Peyer's patch (tissue), 4 donors: ENCODE data around the gene FAM163A. TPM values are rescaled to one million over a fixed set of nuclear protein-coding genes. Genes with fewer than 3 reads are reported as not detected.
"Not testable (repeated sequence)": the region's sequence is repeated elsewhere in the genome, so short reads cannot be mapped to it uniquely, and the experiment has no call there.

Experiments
- DNase-seq, 3 donors: peaks; one replicate each; pipeline ENCODE4 v3.0.0-alpha.2; 2017 to 2019
- H3K27ac ChIP-seq, 4 donors: fragments of 200-600 bp; sonication (generic); one replicate each; pipeline ENCODE4 v1.5.1; 2016 to 2019
- H3K27me3 ChIP-seq, 2 donors: fragments of 200-600 bp; sonication (generic); one replicate each; pipeline ENCODE4 v1.5.1; 2019
- H3K36me3 ChIP-seq, 3 donors: fragments of 200-600 bp; sonication (generic); one replicate each; pipeline ENCODE4 v1.5.1; 2016 to 2019
- H3K4me1 ChIP-seq, 4 donors: fragments of 200-600 bp; sonication (generic); one replicate each; pipeline ENCODE4 v1.5.1; 2016 to 2019
- H3K4me3 ChIP-seq, 4 donors: fragments of 200-600 bp; sonication (generic); 1 replicate in 3 of 4; 2 replicates in 1 of 4; pipeline ENCODE4 v1.5.1; 2016 to 2019; ENCODE audit warnings: mild to moderate bottlenecking in 1 of 4
- H3K9me3 ChIP-seq, 4 donors: fragments of 200-600 bp; sonication (generic); one replicate each; pipeline ENCODE4 v1.5.1; 2016 to 2019; ENCODE audit warnings: mild to moderate bottlenecking in 1 of 4
- CTCF ChIP-seq, 6 experiments: fragments of 450-650 bp in 4 of 6; fragments of 200-600 bp in 2 of 6; sonication (generic) in 1 of 6; IDR thresholded peaks; one replicate each; pipeline ENCODE4 v1.5.1; 2017 to 2019; ENCODE audit warnings: antibody characterized with exemption in 6 of 6, mild to moderate bottlenecking in 3 of 6, moderate library complexity in 1 of 6
- POLR2A ChIP-seq, 2 donors: fragments of 450-650 bp; IDR thresholded peaks; one replicate each; pipeline ENCODE4 v1.5.1; 2017; ENCODE audit warnings: antibody characterized with exemption in 2 of 2, mild to moderate bottlenecking in 2 of 2, moderate library complexity in 2 of 2
- total RNA-seq, 4 donors: library from RNA; depleted of rRNA; stranded (reverse); fragments of >200 nt; gene quantifications; one replicate each; pipeline ENCODE4 v1.1.0, GENCODE V29; 2016

Gene FAM163A
- total RNA-seq, result 1 to 10 TPM in 2 of 4 donors, under 1 TPM in 1, not detected in 1; 0.67 to 5.0 (median 1.2) TPM

- DNase-seq, result no peak
- H3K4me3 ChIP-seq, result peak within 1 kb of the TSS; percentile 2 to 47 (median 37)
- no peaks in the 10 kb centered on the region for H3K9me3 ChIP-seq
- peak within 1 kb of the TSS in 2 of 4 donors; percentile 7 to 19 for H3K27ac ChIP-seq
- no peaks in the 10 kb centered on the region for H3K36me3 ChIP-seq
- H3K27me3 ChIP-seq, result peaks cover 0 to 15% of the 10 kb centered on the region in 2 donors
- peaks cover 0 to 18% (median 4%) of the 10 kb centered on the region in 4 donors for H3K4me1 ChIP-seq
- TF ChIP-seq POLR2A (IDR thresholded peaks at IDR 0.05), result no peak
- no peak for TF ChIP-seq CTCF (IDR thresholded peaks at IDR 0.05)
Observed at GRCh38 chr1:179742717-179743678, at the start of gene FAM163A. Gene FAM163A, plus strand, starts transcription at chr1:179743291. Its CDS starts 69,807 bp downstream, at chr1:179813098.

GRCh38 chr1:179694530-179694929 is 48.6 kb upstream of the FAM163A start:
- DNase-seq, result not testable (repeated sequence)

GRCh38 chr1:179702946-179703539 is 40.0 kb upstream of the FAM163A start:
- DNase-seq, result no peak
- no peaks in the 10 kb centered on the region for H3K36me3 ChIP-seq

More at GRCh38 chr1:179694530-179694929, 48.6 kb upstream of the FAM163A start:
- H3K27me3 ChIP-seq, H3K9me3 ChIP-seq, H3K27ac ChIP-seq, H3K4me3 ChIP-seq, H3K4me1 ChIP-seq, H3K36me3 ChIP-seq: not testable (repeated sequence)

GRCh38 chr1:179706339-179706941 is 36.7 kb upstream of the FAM163A start:
- H3K9me3 ChIP-seq, result no peaks in the 10 kb centered on the region
- H3K4me3 ChIP-seq, result no peak overlapping the region
- DNase-seq, result peak in 1 of 3 donors; percentile 75
- H3K27me3 ChIP-seq, result no peaks in the 10 kb centered on the region
- no peak overlapping the region for H3K27ac ChIP-seq
- TF ChIP-seq POLR2A (IDR thresholded peaks at IDR 0.05), result no peak
- peak; percentile 22 to 78 (median 74) for TF ChIP-seq CTCF (IDR thresholded peaks at IDR 0.05)
- H3K36me3 ChIP-seq, result no peaks in the 10 kb centered on the region
- H3K4me1 ChIP-seq, result peaks cover 0 to 10% (median 0%) of the 10 kb centered on the region in 4 donors

More at GRCh38 chr1:179702946-179703539, 40.0 kb upstream of the FAM163A start:
- TF ChIP-seq CTCF (IDR thresholded peaks at IDR 0.05), result no peak
- TF ChIP-seq POLR2A (IDR thresholded peaks at IDR 0.05), result no peak
- Histone ChIP-seq H3K9me3 (no peaks in the 10 kb centered on the region), H3K4me1 (no peaks in the 10 kb centered on the region), H3K27me3 (no peaks in the 10 kb centered on the region), H3K4me3 (no peak overlapping the region), H3K27ac (no peak overlapping the region)

- no peak overlapping the region for H3K27ac ChIP-seq
- H3K4me1 ChIP-seq, result peaks cover 0 to 10% (median 0%) of the 10 kb centered on the region in 4 donors
- H3K36me3 ChIP-seq, result no peaks in the 10 kb centered on the region
- H3K4me3 ChIP-seq, result no peak overlapping the region
- TF ChIP-seq POLR2A (IDR thresholded peaks at IDR 0.05) (no peak), CTCF (IDR thresholded peaks at IDR 0.05) (no peak)
- no peaks in the 10 kb centered on the region for H3K27me3 ChIP-seq
- DNase-seq, result no peak
- no peaks in the 10 kb centered on the region for H3K9me3 ChIP-seq
Observed at GRCh38 chr1:179707406-179707805, 35.7 kb upstream of the FAM163A start.
